NT2/D1 (cell line): ENCODE results near the gene TOR1B.

Experiments used
- SUZ12 ChIP-seq: IDR thresholded peaks from 2 replicates; pipeline ENCODE4 v1.6.1; 2011; ENCODE audit not compliant: insufficient read length, insufficient read depth; ENCODE audit errors: extremely low read depth
- YY1 ChIP-seq: IDR thresholded peaks from 2 replicates; pipeline ENCODE4 v1.6.1; 2011; ENCODE audit not compliant: insufficient read length, insufficient read depth

GRCh38 chr9:129813661-129814060 is 10.7 kb downstream of the TOR1B start:
- TF ChIP-seq SUZ12 (no peak), YY1 (no peak)
